DND-41 (cell line): ENCODE results near the gene GC.

Source experiments
- EZH2 ChIP-seq: IDR thresholded peaks from 3 replicates; pipeline ENCODE4 v1.6.1; 2012; ENCODE audit warnings: borderline replicate concordance, low read depth, mild to moderate bottlenecking, moderate library complexity, low read length, inconsistent platforms; ENCODE audit not compliant: severe bottlenecking
- TF ChIP-seq, protein P1 (sequence below): IDR thresholded peaks from 2 replicates; pipeline ENCODE4 v1.5.1; 2012; ENCODE audit warnings: borderline replicate concordance, low read length, moderate library complexity, mild to moderate bottlenecking; ENCODE audit not compliant: poor library complexity, severe bottlenecking; ENCODE audit errors: extremely low read depth

DNA sequence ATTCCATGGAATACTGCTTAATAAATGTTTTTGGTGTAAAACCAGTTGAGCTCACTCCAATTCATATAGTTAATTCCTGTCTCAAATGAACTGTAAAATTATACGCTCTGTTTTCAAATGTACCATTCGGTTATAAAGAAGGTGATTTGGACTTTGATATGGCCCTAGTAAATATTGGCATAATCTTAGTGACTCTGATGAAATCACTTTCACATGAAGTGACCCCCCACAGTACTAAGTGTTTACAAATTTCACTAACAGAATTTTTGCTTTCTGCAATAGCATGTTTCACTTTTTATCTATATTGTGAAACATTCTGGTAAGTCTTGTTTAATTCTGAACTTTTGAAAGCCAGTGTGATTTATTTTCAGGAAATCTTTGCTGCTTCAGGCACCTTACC lies 10.9 kb downstream of the GC start:
- TF ChIP-seq, protein P1, sequence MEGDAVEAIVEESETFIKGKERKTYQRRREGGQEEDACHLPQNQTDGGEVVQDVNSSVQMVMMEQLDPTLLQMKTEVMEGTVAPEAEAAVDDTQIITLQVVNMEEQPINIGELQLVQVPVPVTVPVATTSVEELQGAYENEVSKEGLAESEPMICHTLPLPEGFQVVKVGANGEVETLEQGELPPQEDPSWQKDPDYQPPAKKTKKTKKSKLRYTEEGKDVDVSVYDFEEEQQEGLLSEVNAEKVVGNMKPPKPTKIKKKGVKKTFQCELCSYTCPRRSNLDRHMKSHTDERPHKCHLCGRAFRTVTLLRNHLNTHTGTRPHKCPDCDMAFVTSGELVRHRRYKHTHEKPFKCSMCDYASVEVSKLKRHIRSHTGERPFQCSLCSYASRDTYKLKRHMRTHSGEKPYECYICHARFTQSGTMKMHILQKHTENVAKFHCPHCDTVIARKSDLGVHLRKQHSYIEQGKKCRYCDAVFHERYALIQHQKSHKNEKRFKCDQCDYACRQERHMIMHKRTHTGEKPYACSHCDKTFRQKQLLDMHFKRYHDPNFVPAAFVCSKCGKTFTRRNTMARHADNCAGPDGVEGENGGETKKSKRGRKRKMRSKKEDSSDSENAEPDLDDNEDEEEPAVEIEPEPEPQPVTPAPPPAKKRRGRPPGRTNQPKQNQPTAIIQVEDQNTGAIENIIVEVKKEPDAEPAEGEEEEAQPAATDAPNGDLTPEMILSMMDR, result no peak
- TF ChIP-seq EZH2, result no peak
